ENCODE data around the gene TEX264. TPM values are rescaled to one million over a fixed set of nuclear protein-coding genes. Genes with fewer than 3 reads are reported as not detected.

Gene TEX264
- total RNA-seq, 1 donor, result 20.1 TPM

DNA sequence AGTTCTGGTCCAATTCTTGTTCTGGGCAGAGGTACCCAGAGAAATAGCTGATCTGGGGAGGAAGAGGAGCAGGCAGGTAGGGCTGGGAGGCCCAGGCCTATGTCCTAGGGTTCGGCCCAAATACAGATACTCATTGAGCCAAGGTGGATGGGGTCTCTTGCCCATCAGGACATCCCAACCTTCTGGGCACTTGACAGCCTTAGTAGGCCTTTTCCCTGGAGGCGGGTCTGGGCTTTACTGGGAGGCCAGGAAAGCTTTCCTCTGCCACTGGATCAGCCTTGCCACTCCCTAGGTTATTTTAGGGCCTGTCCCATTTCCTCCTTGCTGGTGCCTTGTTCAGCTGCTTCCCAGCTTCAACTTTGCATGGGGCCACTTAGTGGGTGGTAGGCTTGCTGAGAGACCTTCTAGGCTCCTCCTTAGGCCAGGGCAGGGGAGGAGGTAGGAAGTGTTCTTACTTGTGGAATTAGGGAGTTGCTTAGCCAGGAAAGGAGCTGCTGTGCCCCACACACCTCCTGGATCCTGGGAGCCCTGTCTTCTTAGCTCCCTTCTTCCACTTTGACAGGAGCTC is 9.7 kb downstream of the TEX264 start:
- Histone ChIP-seq H3K9me3 (ENCODE audit: low read depth, low read length) (no peaks in the 10 kb centered on the region), H3K4me3 (ENCODE audit: low read length) (no peak overlapping the region), H3K4me1 (ENCODE audit: insufficient read depth, low read length) (peaks cover 84% of the 10 kb centered on the region), H3K27me3 (ENCODE audit: insufficient read depth, low read length) (no peaks in the 10 kb centered on the region)

DNA sequence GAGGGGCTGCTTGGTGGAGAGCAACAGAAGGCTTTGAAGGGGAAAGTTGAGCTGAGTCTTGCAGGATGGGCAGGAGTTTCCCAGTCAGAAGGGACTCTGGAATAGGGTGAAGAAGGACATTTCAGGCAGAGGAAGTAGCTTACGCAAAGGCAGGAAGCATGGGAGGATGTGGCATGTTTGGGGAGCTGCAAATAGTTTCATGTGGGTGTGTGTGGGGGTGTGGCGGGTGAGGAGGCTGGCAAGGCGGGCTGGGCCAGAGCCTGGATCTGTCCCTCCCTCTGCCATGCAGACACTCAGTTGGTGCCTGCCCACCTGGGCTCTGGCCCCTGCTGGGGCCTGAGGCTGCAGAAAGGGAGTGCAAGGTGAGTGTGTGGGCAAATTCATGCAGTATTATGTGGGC is 10.4 kb downstream of the TEX264 start:
- no peaks in the 10 kb centered on the region for H3K9me3 ChIP-seq (ENCODE audit: low read depth, low read length)
- H3K27me3 ChIP-seq (ENCODE audit: insufficient read depth, low read length), result no peaks in the 10 kb centered on the region
- peaks cover 85% of the 10 kb centered on the region for H3K4me1 ChIP-seq (ENCODE audit: insufficient read depth, low read length)
- no peak overlapping the region for H3K4me3 ChIP-seq (ENCODE audit: low read length)

DNA sequence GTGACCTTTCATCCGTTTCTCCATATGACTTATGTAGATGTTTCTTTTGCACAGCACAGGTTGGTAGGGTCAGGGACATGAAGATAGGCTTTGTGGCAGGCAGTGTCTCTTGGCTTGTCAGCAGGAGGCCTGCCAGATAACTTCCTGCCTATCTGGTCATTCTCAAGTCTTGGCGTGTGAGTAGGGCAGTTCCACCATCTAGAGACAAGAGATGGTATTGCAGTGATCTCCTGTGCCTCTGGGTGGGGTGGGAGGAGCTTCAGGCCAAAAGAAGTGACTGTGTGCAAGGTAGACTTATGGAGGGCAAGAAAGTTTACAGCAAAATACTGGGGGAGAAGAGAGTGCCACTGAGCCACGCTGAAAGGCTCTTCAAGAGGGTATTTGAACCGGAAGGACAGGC is 11.0 kb downstream of the TEX264 start:
- Histone ChIP-seq H3K4me1 (ENCODE audit: insufficient read depth, low read length) (peaks cover 91% of the 10 kb centered on the region), H3K27me3 (ENCODE audit: insufficient read depth, low read length) (no peaks in the 10 kb centered on the region), H3K4me3 (ENCODE audit: low read length) (no peak overlapping the region), H3K9me3 (ENCODE audit: low read depth, low read length) (no peaks in the 10 kb centered on the region)

DNA sequence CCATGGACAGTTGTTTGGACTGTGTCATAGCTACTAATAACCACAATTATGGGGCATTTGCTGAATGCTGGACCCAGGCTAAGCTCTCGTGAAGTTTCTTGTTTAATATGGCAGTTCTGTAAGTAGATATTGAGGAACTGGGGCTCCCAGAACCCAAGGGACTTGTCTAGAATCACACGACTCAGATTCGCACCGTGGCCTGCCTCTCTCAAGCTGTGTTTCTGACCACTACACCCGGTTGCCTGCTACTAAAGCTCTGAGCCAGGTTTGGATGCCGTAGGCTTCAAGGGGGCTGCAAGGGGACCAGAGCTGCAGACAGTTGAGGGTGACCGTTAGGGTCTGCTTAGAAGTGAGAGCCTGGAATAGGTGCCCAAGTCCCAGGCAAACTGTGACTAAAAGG is 11.5 kb downstream of the TEX264 start:
- H3K9me3 ChIP-seq (ENCODE audit: low read depth, low read length), result no peaks in the 10 kb centered on the region
- no peaks in the 10 kb centered on the region for H3K27me3 ChIP-seq (ENCODE audit: insufficient read depth, low read length)
- H3K4me3 ChIP-seq (ENCODE audit: low read length), result no peak overlapping the region
- peaks cover 96% of the 10 kb centered on the region for H3K4me1 ChIP-seq (ENCODE audit: insufficient read depth, low read length)

DNA sequence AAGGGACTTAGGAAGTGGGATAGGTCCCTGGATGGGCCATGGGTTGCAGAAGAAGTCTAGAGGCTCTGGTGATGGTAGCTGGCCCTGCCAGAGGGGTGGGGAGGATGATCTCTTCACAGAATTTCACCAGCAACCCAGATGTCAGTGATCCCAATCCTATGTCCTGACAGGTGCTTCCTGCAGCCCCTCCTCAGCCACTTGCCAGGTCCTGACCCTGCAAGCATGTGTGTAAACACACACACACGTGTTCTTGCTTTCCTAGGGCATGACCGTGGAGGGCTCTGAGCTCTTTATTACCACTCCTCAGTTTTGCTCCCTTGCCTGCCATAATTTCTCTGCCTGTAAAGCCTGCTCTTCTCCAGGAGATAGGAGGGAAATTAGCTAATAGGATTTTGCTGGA is 12.5 kb downstream of the TEX264 start:
- Histone ChIP-seq H3K9me3 (ENCODE audit: low read depth, low read length) (no peaks in the 10 kb centered on the region), H3K4me3 (ENCODE audit: low read length) (no peak overlapping the region), H3K4me1 (ENCODE audit: insufficient read depth, low read length) (peaks cover 98% of the 10 kb centered on the region), H3K27me3 (ENCODE audit: insufficient read depth, low read length) (no peaks in the 10 kb centered on the region)

DNA sequence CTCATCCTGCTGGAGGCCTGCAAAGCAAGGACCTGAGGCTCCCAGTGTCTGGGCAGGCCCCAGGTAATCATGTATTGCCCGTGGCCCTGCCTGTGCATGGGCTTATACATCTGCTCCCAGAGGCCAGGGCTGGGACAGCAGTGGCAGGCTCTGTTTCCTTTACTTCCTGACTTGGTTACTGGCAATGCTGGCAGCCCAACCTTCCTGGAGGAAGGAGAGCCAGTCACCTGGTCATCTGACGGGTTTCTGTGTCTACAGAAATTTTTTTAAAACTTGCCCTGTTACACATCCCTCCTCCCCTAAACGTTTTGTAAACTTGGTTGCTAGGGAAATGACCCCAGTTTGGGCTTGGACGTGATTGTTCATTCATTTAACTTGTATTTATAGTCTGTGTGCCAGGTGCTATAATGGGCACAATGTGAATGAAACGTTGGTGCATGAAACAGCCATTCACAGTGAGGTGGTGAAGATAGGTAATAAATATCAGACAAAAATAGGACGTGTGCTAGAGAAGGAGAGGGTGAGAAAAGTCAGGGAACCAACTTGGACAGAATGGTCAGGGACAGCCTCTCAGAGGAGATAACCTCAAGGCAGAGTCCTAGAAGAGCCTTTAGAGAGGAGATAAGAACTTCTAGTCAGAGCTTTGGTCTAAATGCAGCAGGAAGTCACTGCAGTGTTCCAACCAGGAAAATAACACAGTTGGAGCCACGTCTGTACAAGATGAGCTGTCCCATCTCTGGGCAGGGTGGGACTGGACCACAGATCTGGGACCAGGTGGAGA is 14.1 kb downstream of the TEX264 start:
- Histone ChIP-seq H3K4me3 (ENCODE audit: low read length) (no peak overlapping the region), H3K4me1 (ENCODE audit: insufficient read depth, low read length) (peaks cover 94% of the 10 kb centered on the region), H3K9me3 (ENCODE audit: low read depth, low read length) (no peaks in the 10 kb centered on the region), H3K27me3 (ENCODE audit: insufficient read depth, low read length) (no peaks in the 10 kb centered on the region)

DNA sequence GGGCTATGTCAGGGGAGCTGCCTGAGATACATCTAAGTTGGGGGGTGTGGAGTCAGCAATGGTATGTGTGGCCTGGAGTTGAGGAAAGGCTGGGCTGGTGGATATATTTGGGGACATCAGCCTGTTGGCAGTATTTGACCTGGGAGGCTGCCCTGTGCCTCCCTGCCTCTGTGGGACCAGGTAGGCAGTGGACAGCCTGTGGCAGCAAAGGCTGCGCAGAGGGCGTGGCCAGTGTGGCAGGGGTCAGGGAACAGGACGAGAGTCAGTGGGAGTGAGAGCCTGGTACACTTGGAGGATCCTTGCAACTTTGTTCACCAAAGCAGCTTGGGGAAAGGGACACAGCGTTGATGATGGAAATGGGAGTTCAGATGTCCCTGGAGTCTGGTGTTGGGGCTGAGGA is 15.0 kb downstream of the TEX264 start:
- H3K4me1 ChIP-seq (ENCODE audit: insufficient read depth, low read length), result peaks cover 85% of the 10 kb centered on the region
- no peak overlapping the region for H3K4me3 ChIP-seq (ENCODE audit: low read length)
- H3K9me3 ChIP-seq (ENCODE audit: low read depth, low read length), result no peaks in the 10 kb centered on the region
- no peaks in the 10 kb centered on the region for H3K27me3 ChIP-seq (ENCODE audit: insufficient read depth, low read length)

DNA sequence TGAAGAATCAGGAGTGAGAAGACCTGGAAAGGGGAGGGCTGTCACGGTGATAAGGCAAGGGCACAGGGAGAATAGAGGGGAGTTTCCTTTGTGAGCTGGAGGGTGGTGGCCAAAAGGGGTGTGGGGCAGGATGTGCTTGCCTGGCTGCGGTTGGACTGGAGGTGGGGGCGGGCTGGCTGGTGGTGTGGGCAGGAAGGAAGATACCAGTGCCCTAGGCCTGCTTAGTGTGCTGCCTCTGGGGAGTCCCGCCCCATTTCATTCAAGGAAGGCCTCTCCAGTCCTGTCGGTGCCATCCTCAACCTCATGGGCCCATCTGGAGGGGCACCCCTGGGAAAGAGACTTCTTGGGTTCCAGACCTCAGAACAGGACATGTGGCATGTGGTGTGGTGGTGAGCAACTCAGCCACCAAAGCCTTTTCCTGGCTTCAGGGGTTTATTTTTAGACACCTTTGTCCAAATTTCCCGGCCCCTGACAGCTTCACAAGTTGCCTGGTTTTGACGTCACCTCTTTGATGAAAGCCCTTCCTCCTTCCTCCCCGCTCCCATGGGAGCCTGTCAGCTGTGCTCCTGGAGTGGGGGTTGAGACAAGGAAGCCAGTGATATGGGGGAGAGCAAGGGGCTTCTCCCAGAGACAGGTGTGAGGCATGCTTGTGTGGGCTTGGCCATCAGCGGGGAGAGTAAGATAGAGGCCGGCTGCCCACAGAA is 15.6 kb downstream of the TEX264 start:
- H3K27me3 ChIP-seq (ENCODE audit: insufficient read depth, low read length), result no peaks in the 10 kb centered on the region
- H3K4me1 ChIP-seq (ENCODE audit: insufficient read depth, low read length), result peaks cover 79% of the 10 kb centered on the region
- no peak overlapping the region for H3K4me3 ChIP-seq (ENCODE audit: low read length)
- H3K9me3 ChIP-seq (ENCODE audit: low read depth, low read length), result no peaks in the 10 kb centered on the region

DNA sequence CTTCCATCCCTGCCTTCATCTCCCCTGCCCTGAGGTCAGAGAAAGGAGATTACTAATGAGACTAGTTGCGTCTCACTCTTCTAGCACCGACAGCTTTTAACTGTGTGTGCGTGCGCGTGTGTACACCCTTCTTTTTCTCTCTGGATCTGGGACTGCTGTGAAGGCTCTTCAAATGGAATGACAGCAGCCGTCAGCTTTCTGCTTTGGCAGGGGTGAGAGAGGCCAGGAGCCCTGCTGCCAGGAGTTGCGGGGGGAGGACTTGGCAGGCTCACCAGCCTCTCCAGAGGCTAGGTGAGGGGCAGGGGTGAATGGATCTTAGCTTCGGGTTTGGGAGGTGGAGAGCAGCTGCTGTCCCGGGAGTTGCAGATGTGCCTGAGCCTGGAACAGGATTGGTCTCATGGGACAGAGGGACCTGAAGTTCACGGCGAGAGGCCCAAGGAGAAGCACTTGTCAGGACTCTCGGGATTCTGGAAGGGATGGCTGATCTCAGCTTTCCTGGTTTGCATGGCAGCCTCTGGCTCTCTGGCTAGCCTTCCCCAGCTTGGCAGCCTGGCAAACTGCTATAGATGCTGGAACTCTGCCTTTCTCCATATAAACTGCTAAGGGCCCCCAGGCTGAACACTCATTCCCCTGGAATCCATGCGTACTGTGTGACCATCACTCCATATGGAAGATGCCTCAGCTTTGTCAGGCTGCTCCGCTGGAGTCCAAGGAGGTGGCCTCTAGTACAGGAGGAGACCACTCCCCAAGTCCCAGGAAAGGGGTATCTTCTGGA is 16.6 kb downstream of the TEX264 start:
- Histone ChIP-seq H3K9me3 (ENCODE audit: low read depth, low read length) (no peaks in the 10 kb centered on the region), H3K4me1 (ENCODE audit: insufficient read depth, low read length) (peaks cover 70% of the 10 kb centered on the region), H3K27me3 (ENCODE audit: insufficient read depth, low read length) (no peaks in the 10 kb centered on the region), H3K4me3 (ENCODE audit: low read length) (no peak overlapping the region)

DNA sequence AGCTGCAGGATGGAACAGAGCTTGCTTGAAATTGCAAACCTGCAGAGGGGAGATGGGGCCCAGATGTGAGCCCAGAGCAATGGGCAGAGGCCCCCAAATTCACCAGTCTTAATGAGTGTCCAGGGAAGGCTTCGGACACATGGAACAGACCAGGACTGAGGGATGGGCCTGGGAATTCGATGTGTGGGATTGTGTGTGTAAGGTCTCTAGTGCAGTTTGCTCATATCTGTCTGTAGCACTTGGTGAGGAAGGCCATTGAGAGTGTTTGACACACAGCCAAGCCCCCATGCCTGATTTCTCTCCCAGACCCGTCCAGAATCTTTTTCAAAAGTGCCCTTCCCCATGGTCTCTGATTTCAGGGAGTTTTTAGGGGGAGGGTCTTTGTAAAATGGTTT is 17.2 kb downstream of the TEX264 start:
- Histone ChIP-seq H3K4me1 (ENCODE audit: insufficient read depth, low read length) (peaks cover 64% of the 10 kb centered on the region), H3K4me3 (ENCODE audit: low read length) (no peak overlapping the region), H3K9me3 (ENCODE audit: low read depth, low read length) (no peaks in the 10 kb centered on the region), H3K27me3 (ENCODE audit: insufficient read depth, low read length) (no peaks in the 10 kb centered on the region)

DNA sequence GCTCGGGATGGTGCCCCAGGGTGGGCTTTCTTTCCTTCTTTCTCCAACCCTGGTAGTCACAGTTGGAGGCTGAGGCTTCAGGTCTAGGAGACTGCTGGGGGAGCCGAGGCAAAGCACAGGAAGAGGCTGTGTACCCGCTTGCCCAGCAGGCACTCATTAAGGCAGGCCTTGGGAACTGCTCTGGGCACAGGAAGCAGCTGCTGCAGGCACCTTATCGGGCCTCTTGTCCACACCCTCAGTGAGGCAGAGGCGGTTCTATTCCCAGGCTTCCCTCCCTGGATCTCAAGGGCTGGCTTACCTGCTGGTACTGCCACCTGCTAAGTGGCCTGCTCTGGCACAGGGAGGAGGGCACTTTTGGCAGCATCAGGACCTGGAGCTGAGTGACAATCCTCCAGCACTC is 20.0 kb downstream of the TEX264 start:
- H3K4me1 ChIP-seq (ENCODE audit: insufficient read depth, low read length), result peaks cover 36% of the 10 kb centered on the region
- H3K9me3 ChIP-seq (ENCODE audit: low read depth, low read length), result no peaks in the 10 kb centered on the region
- no peaks in the 10 kb centered on the region for H3K27me3 ChIP-seq (ENCODE audit: insufficient read depth, low read length)
- H3K4me3 ChIP-seq (ENCODE audit: low read length), result no peak overlapping the region

DNA sequence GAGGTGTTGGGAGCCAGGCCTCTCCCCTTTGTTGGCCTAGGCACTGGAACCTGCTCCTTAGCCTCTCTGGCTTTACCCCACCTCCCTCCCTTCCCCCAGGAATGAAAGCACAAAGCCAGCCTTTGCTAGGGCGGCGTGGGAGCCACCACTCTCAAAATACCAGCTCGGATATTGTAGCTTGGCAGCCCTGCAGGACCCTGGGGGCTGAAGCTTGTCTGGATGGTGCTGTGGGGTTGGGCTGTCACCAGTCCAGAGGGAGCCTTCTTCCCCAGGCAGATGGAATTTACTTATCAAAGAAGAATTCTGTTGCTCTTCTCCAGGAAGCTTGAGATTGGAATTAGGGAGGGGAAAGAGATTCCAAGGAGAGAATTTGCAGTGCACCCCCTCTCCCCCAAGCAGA is 20.9 kb downstream of the TEX264 start:
- no peak overlapping the region for H3K4me3 ChIP-seq (ENCODE audit: low read length)
- peaks cover 26% of the 10 kb centered on the region for H3K4me1 ChIP-seq (ENCODE audit: insufficient read depth, low read length)
- H3K27me3 ChIP-seq (ENCODE audit: insufficient read depth, low read length), result no peaks in the 10 kb centered on the region
- no peaks in the 10 kb centered on the region for H3K9me3 ChIP-seq (ENCODE audit: low read depth, low read length)

DNA sequence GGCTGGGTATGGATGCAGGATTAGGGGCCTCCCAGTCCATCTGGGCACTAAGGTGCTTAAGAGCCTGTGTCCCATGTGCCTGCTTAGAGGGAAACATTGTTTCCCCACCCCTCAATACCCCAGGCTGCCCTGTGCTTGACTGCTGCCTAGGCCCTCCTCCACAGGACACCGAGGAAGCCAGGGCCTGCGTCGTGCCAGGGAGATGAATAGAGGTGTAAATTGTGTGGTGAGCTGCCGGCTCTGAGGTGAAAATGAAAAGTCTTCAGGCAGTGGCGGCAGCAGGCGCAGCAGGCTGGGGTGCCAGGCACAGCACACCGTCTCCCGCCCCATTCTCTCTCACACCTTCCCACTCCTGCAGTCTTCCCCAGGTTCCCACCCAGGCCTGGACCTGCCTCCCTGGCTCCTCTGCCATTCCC is 21.9 kb downstream of the TEX264 start:
- H3K4me1 ChIP-seq (ENCODE audit: insufficient read depth, low read length), result peaks cover 16% of the 10 kb centered on the region
- H3K27me3 ChIP-seq (ENCODE audit: insufficient read depth, low read length), result no peaks in the 10 kb centered on the region
- H3K4me3 ChIP-seq (ENCODE audit: low read length), result no peak overlapping the region
- no peaks in the 10 kb centered on the region for H3K9me3 ChIP-seq (ENCODE audit: low read depth, low read length)

DNA sequence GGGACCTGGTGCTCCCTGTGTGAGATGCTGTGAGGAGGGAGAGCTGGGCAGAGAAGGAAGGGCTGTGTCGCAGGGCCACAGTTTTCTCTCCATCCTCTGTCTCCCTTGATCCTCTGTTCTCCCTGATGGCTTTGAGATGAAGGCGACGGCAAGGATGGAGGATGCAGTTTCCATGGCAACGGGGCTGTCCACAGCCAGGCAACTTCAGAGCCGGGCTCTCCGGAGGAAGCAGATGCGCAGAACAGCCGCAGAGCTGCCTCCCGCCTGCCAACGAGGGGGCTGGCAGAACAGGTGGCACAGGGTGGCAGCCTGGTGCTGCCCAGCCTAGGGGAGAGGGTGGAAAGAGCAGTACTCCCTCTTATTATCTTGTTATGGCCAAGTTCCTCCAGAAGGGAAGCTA is 25.9 kb downstream of the TEX264 start:
- H3K27me3 ChIP-seq (ENCODE audit: insufficient read depth, low read length), result no peaks in the 10 kb centered on the region
- H3K4me1 ChIP-seq (ENCODE audit: insufficient read depth, low read length), result no peaks in the 10 kb centered on the region
- H3K9me3 ChIP-seq (ENCODE audit: low read depth, low read length), result no peaks in the 10 kb centered on the region
- H3K4me3 ChIP-seq (ENCODE audit: low read length), result no peak overlapping the region

DNA sequence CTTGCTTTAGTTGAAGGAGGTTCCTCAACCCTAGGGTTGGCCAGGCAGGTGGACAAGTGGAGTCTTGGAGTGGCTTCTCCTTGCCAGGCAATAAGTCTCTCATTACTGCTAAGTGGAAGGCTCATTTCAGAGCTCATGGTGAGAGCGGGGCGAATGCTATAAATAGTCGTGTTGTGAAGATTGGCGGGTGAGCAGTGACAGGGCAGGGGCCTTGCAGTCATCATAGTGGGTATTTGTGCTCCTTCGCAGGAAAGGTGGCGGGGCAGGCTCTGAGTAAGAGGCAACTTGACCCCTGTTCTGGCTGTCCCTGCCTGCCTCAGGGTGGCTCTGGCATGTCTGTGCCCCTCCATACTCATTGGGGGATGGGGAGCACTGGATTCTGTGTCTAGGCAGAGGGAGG is 27.2 kb downstream of the TEX264 start:
- no peak overlapping the region for H3K4me3 ChIP-seq (ENCODE audit: low read length)
- H3K9me3 ChIP-seq (ENCODE audit: low read depth, low read length), result no peaks in the 10 kb centered on the region
- no peaks in the 10 kb centered on the region for H3K4me1 ChIP-seq (ENCODE audit: insufficient read depth, low read length)
- H3K27me3 ChIP-seq (ENCODE audit: insufficient read depth, low read length), result no peaks in the 10 kb centered on the region
